Measurements from ENCODE around the gene PSME2.
A peak's percentile ranks its signal among the peaks of the same experiment; 100 is the strongest.

PSME2 gene

DNA sequence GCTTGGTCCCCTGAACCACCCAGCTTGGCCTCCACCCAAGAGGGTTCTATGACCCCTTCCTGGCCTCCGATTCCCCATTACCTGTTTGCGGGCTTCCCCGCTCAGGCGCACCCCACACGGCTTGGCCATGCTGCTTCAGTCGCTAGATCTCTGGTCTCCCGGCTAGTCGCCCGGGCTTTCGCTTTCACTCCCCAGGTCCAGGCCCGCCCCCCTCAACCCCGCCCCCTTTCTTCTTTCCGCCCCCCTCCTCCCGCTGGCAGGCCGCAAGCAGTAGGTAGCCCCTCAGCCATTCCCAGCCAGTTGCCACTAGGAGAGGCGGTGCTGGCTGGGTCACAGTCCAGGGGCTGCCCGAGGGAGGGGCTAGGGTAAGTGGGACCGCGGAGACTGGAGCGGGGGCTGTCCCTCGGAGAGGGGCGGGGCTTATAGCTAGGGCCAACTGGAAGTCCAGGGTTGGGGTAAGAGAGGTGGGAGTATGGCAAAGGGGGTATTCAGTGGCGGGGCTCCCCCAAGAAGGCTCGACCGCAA lies at the start of gene PSME2:
TSS of gene PSME2 (minus strand) at position 158 of the 525 bp plus-strand sequence. CDS start at position 129, 29 bp downstream.
- Histone ChIP-seq H3K36me3 (ENCODE audit: insufficient read depth, low read length) (peaks cover 7% of the 10 kb centered on the region; the same call in 1 of the 2 replicates), H3K9me3 (ENCODE audit: control insufficient read depth, insufficient read depth, low read length) (no peaks in the 10 kb centered on the region), H3K9ac (ENCODE audit: low read depth, low read length) (peak within 1 kb of the TSS; percentile 95), H3K4me1 (ENCODE audit: insufficient read depth, low read length) (peaks cover 6% of the 10 kb centered on the region; the same call in 1 of the 2 replicates)

DNA sequence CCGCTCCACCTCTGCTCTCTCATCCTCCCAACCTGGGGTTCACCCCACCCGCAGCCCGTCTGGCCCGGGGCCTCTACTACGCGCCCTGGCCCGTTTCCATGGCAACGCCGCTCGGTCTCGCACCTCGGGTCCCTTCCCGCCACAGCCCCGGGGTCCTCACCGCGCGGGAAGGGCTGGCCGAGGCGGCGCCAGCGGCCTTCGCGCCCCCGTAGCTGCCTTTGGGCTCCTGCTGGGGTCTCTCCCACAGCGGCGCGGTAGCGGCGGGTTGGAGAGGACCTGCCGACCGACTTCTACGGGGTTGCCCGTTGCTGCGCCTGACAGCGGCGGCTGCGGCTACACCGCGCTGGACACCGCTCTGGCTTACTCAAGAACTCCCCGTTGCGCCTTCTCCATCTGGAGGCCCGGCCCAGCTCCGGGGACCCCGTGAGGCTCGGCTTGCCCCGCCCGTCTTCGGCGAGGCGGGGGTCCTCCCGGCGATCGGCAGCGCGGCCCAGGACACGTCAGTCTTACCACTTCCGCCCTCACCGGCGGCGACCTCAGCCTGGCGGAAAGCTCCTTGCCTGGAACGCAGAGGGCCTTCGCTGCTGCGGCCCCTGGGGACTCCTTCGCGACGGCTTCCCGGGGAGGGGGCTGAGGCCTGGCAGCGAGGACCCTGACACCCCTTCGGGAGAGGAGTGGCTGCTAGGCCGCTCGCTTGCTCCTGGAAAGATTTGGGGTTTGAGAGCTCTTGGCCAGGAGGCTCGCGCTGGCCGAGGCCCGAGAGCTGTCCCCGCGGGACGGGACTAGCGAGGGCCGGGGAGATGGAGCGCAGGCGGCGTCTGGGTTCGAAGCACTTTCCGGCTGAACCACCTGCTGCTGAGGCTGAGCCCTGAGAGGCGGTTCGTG lies 49.0 kb upstream of the PSME2 start, which contains the start of gene TM9SF1:
TSS of gene TM9SF1 (minus strand) at position 256 of the 885 bp plus-strand sequence. CDS start 422 bp downstream, outside the sequence.
- H3K36me3 ChIP-seq (ENCODE audit: insufficient read depth, low read length): peaks cover 8% of the 10 kb centered on the region; the same call in 1 of the 2 replicates
- no peaks in the 10 kb centered on the region for H3K4me1 ChIP-seq (ENCODE audit: insufficient read depth, low read length)
- no peaks in the 10 kb centered on the region for H3K9me3 ChIP-seq (ENCODE audit: control insufficient read depth, insufficient read depth, low read length)
- peak within 1 kb of the TSS; percentile 92 for H3K9ac ChIP-seq (ENCODE audit: low read depth, low read length)

GRCh38 chr14:24194873-24195185 lies 48.4 kb upstream of the PSME2 start:
- no peaks in the 10 kb centered on the region for H3K9me3 ChIP-seq (ENCODE audit: control insufficient read depth, insufficient read depth, low read length)
- H3K9ac ChIP-seq (ENCODE audit: low read depth, low read length): peak overlapping the region; percentile 92
- H3K4me1 ChIP-seq (ENCODE audit: insufficient read depth, low read length): no peaks in the 10 kb centered on the region

GRCh38 chr14:24194186-24194872 lies 47.9 kb upstream of the PSME2 start:
- Histone ChIP-seq H3K9ac (ENCODE audit: low read depth, low read length) (no peak overlapping the region; the same call in 1 of the 2 replicates), H3K36me3 (ENCODE audit: insufficient read depth, low read length) (peaks cover 4% of the 10 kb centered on the region; the same call in 1 of the 2 replicates), H3K9me3 (ENCODE audit: control insufficient read depth, insufficient read depth, low read length) (no peaks in the 10 kb centered on the region), H3K4me1 (ENCODE audit: insufficient read depth, low read length) (no peaks in the 10 kb centered on the region)

More at GRCh38 chr14:24194873-24195185, 48.4 kb upstream of the PSME2 start:
- peaks cover 6% of the 10 kb centered on the region; the same call in 1 of the 2 replicates for H3K36me3 ChIP-seq (ENCODE audit: insufficient read depth, low read length)

DNA sequence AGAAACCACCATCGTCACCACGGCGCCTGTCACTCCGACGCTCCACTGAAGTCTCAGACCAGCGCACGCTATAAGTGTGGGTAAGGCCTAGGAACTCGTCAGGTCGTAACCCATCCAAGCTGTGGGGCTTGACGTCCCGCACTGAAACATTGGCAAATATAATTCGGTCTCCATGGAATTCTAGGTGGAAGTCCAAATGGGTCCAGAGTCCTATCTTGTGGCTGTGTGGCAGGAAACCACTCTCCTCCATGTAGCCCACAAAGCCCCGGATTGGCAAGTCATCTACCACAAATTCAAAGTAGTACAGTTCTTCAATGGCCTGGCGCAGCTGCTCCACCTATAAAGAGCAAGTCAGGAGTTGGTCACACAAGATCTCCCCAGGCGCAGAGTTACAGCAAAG lies 46.5 kb upstream of the PSME2 start:
- Histone ChIP-seq H3K36me3 (ENCODE audit: insufficient read depth, low read length) (peaks cover 4% of the 10 kb centered on the region; the same call in 1 of the 2 replicates), H3K9me3 (ENCODE audit: control insufficient read depth, insufficient read depth, low read length) (no peaks in the 10 kb centered on the region), H3K9ac (ENCODE audit: low read depth, low read length) (no peak overlapping the region), H3K4me1 (ENCODE audit: insufficient read depth, low read length) (no peaks in the 10 kb centered on the region)

DNA sequence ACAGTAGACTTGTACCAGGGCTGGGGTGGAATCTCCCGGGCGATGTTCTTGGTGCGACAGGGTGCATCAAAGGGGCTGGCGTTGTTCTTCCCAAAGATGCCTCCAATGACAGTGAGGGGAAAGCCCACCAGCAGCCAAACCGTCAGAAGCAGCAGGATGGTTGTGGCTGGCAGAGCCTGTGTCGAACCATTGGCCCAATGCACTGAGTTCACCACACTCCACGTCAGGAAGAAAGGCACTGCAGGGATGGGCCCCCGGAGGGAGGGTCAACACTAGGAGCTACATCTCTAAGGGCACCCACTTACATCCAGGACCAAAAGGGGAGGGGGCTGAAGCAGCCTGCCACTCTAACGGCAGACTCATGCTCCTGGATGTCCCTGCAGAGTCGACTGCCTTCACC lies 44.0 kb upstream of the PSME2 start:
- no peaks in the 10 kb centered on the region for H3K9me3 ChIP-seq (ENCODE audit: control insufficient read depth, insufficient read depth, low read length)
- H3K9ac ChIP-seq (ENCODE audit: low read depth, low read length): no peak overlapping the region
- H3K4me1 ChIP-seq (ENCODE audit: insufficient read depth, low read length): no peaks in the 10 kb centered on the region
- peaks cover 6% of the 10 kb centered on the region for H3K36me3 ChIP-seq (ENCODE audit: insufficient read depth, low read length)

- Histone ChIP-seq H3K9me3 (ENCODE audit: control insufficient read depth, insufficient read depth, low read length) (no peaks in the 10 kb centered on the region), H3K36me3 (ENCODE audit: insufficient read depth, low read length) (peaks cover 9% of the 10 kb centered on the region), H3K9ac (ENCODE audit: low read depth, low read length) (no peak overlapping the region), H3K4me1 (ENCODE audit: insufficient read depth, low read length) (no peaks in the 10 kb centered on the region)
Measured at GRCh38 chr14:24189460-24189859, 43.0 kb upstream of the PSME2 start.

DNA sequence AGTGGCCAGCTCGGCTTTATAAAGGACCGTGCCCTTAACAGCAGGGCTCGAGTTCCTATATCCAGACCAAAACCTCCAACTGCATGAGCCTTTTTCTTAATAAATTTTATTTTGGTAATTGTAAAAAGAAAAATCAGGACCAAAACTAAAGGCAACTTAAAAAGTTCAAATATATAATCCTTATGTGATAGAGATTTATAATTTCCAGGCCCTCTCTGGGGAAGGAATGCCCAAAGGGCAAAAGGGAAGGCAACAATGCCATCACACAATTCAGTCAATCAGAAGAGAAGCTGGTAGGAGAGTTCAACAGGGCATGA lies 42.6 kb upstream of the PSME2 start:
- Histone ChIP-seq H3K36me3 (ENCODE audit: insufficient read depth, low read length) (peaks cover 11% of the 10 kb centered on the region), H3K9ac (ENCODE audit: low read depth, low read length) (no peak overlapping the region), H3K4me1 (ENCODE audit: insufficient read depth, low read length) (no peaks in the 10 kb centered on the region), H3K9me3 (ENCODE audit: control insufficient read depth, insufficient read depth, low read length) (no peaks in the 10 kb centered on the region)

- Histone ChIP-seq H3K9ac (ENCODE audit: low read depth, low read length) (peak within 1 kb of the TSS; percentile 68), H3K36me3 (ENCODE audit: insufficient read depth, low read length) (peaks cover 11% of the 10 kb centered on the region), H3K4me1 (ENCODE audit: insufficient read depth, low read length) (no peaks in the 10 kb centered on the region), H3K9me3 (ENCODE audit: control insufficient read depth, insufficient read depth, low read length) (no peaks in the 10 kb centered on the region)
Measured at GRCh38 chr14:24188251-24189058, 42.0 kb upstream of the PSME2 start, which contains the start of gene IPO4. Gene IPO4, minus strand, starts transcription at chr14:24188816. Its CDS starts 29 bp downstream, at chr14:24188787.

GRCh38 chr14:24187539-24187915 lies 41.1 kb upstream of the PSME2 start:
- Histone ChIP-seq H3K4me1 (ENCODE audit: insufficient read depth, low read length) (no peaks in the 10 kb centered on the region), H3K36me3 (ENCODE audit: insufficient read depth, low read length) (peaks cover 11% of the 10 kb centered on the region), H3K9me3 (ENCODE audit: control insufficient read depth, insufficient read depth, low read length) (no peaks in the 10 kb centered on the region), H3K9ac (ENCODE audit: low read depth, low read length) (no peak overlapping the region)

- Histone ChIP-seq H3K9ac (ENCODE audit: low read depth, low read length) (no peak overlapping the region), H3K9me3 (ENCODE audit: control insufficient read depth, insufficient read depth, low read length) (no peaks in the 10 kb centered on the region), H3K4me1 (ENCODE audit: insufficient read depth, low read length) (no peaks in the 10 kb centered on the region), H3K36me3 (ENCODE audit: insufficient read depth, low read length) (peaks cover 9% of the 10 kb centered on the region)
Measured at GRCh38 chr14:24186831-24187538, 40.6 kb upstream of the PSME2 start.

DNA sequence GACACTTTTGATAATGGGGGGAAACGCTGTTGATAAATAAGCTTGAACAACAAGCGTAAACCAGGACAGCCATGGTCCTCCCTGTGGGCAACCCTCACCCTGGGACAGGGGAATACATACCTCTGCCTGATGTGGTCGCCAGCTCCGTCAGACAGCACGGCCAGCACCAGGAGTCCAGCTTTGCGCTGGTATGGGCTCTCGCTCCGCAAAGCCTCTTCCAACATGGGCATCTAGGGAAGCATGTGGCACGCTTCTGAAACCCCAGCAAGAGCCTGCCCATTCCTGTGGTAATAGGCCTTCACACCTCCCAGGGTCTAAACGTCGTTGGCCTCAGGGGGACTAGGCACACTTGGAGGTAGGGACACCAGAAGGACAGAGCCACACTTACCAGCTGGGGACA lies 39.3 kb upstream of the PSME2 start:
- no peaks in the 10 kb centered on the region for H3K4me1 ChIP-seq (ENCODE audit: insufficient read depth, low read length)

DNA sequence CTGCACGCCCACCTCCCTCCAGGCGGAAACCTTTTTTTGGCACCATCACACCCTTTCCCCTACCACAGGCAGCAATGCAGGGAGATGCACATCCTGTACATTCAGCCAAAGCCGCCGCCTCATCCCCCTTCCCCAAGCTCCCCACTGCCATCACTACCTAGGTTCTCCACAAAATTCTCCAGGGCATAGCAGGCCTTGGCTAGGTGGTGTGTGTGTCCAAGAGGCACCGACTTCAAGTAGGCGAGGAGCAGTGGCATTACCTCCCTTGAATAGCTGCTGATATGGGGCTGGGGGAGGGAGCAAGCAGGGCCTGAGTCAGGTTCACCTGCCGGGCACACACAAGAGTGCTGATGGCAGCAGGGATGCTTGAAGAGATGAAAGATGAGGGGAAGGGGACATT lies 38.6 kb upstream of the PSME2 start:
- no peak overlapping the region for H3K9ac ChIP-seq (ENCODE audit: low read depth, low read length)
- peaks cover 14% of the 10 kb centered on the region for H3K36me3 ChIP-seq (ENCODE audit: insufficient read depth, low read length)
- no peaks in the 10 kb centered on the region for H3K9me3 ChIP-seq (ENCODE audit: control insufficient read depth, insufficient read depth, low read length)
- no peaks in the 10 kb centered on the region for H3K4me1 ChIP-seq (ENCODE audit: insufficient read depth, low read length)

More for the DNA sequence above, 39.3 kb upstream of the PSME2 start:
- H3K9me3 ChIP-seq (ENCODE audit: control insufficient read depth, insufficient read depth, low read length): no peaks in the 10 kb centered on the region
- no peak overlapping the region for H3K9ac ChIP-seq (ENCODE audit: low read depth, low read length)
- H3K36me3 ChIP-seq (ENCODE audit: insufficient read depth, low read length): peaks cover 8% of the 10 kb centered on the region

Measured in ES-I3 (cell line).